Endothelial cell of umbilical vein (primary cell): Measurements from ENCODE around the gene IL4R. TPM values are rescaled to one million over a fixed set of nuclear protein-coding genes. Genes with fewer than 3 reads are reported as not detected.

ENCODE experiments used
- BruUV-seq: library from RNA; stranded (reverse); fragments of 400-500 nt; replicated peaks from 2 replicates; lab custom pipeline; 2021; lab: Mats Ljungman, UMichigan
- CTCF ChIA-PET: fragments of 300-600, 350-600 bp; sonication (Branson Sonifier 250); formaldehyde crosslinking; loops from one replicate; lab custom pipeline; 2021; ENCODE audit warnings: antibody characterized with exemption, inconsistent platforms; lab: Charles Lee
- POLR2A ChIA-PET: fragments of 300-600, 350-600 bp; sonication (Branson Sonifier 250); formaldehyde crosslinking; loops from one replicate; lab custom pipeline; 2021; ENCODE audit warnings: antibody characterized with exemption, inconsistent platforms; lab: Charles Lee
- DNase-seq: peaks from one replicate; pipeline ENCODE4 v3.0.0-alpha.2; 2011; ENCODE audit warnings: low read depth, low spot score
- FAIRE-seq: peaks from 2 replicates; lab custom pipeline; 2011; peaks lifted over from hg19 to GRCh38; lab: Jason Lieb, UNC
- H2AFZ ChIP-seq: 2 replicates; pipeline ENCODE4 v1.6.0; 2012; ENCODE audit warnings: low read depth, low read length, control low read depth, inconsistent platforms
- H3K27ac ChIP-seq: 2 replicates; pipeline ENCODE4 v1.5.1; 2011; ENCODE audit warnings: low read depth, mild to moderate bottlenecking, control low read depth, low read length, moderate library complexity; ENCODE audit not compliant: insufficient read depth
- H3K27me3 ChIP-seq, 2 experiments: 2 replicates each; pipeline versions ENCODE4 v1.6.0 to v1.6.1; 2011; ENCODE audit warnings: low read length in 2 of 2, mixed read lengths in 1 of 2; ENCODE audit not compliant: control insufficient read depth in 2 of 2, insufficient read depth in 2 of 2
- H3K36me3 ChIP-seq, 2 experiments: 2 replicates in 1 of 2; 3 replicates in 1 of 2; pipeline ENCODE4 v1.5.1; 2011; ENCODE audit warnings: low read length in 2 of 2, mild to moderate bottlenecking in 1 of 2, moderate library complexity in 1 of 2; ENCODE audit not compliant: control insufficient read depth in 2 of 2, insufficient read depth in 2 of 2; ENCODE audit errors: extremely low read depth in 1 of 2
- H3K4me1 ChIP-seq: 3 replicates; pipeline ENCODE4 v1.5.1; 2011; ENCODE audit warnings: mild to moderate bottlenecking, low read length; ENCODE audit not compliant: control insufficient read depth, insufficient read depth; ENCODE audit errors: extremely low read depth
- H3K4me2 ChIP-seq: 2 replicates; pipeline ENCODE4 v1.6.1; 2011; ENCODE audit warnings: low read length, control low read depth, mixed read lengths; ENCODE audit not compliant: insufficient read depth
- H3K4me3 ChIP-seq, 3 experiments: fragments of 200-600 bp in 1 of 3; sonication (generic), shearing (Covaris generic) in 1 of 3; replicated peaks in 1 of 3; 2 replicates each; pipeline ENCODE4 v1.5.1; 2011 to 2016; ENCODE audit warnings: control low read depth in 3 of 3, low read length in 3 of 3, mild to moderate bottlenecking in 2 of 3, inconsistent platforms in 1 of 3, low read depth in 1 of 3, moderate library complexity in 1 of 3; ENCODE audit not compliant: insufficient read depth in 1 of 3
- H3K79me2 ChIP-seq: 2 replicates; pipeline ENCODE4 v1.6.0; 2012; ENCODE audit warnings: low read length, inconsistent platforms; ENCODE audit not compliant: control insufficient read depth, insufficient read depth
- H3K9ac ChIP-seq: replicated peaks from 2 replicates; pipeline ENCODE3; 2011; ENCODE audit warnings: low read length, control low read depth; ENCODE audit not compliant: insufficient read depth; ENCODE audit errors: extremely low read depth
- H3K9me1 ChIP-seq: replicated peaks from 3 replicates; pipeline ENCODE4 v1.6.0; 2011; ENCODE audit warnings: mild to moderate bottlenecking, low read length; ENCODE audit not compliant: control insufficient read depth, insufficient read depth; ENCODE audit errors: extremely low read depth
- H3K9me3 ChIP-seq: replicated peaks from 2 replicates; pipeline ENCODE4 v1.5.1; 2012; ENCODE audit warnings: low read length, inconsistent platforms; ENCODE audit not compliant: control insufficient read depth, insufficient read depth
- H4K20me1 ChIP-seq: replicated peaks from 2 replicates; pipeline ENCODE3; 2011; ENCODE audit warnings: mild to moderate bottlenecking, low read length; ENCODE audit not compliant: control insufficient read depth, insufficient read depth; ENCODE audit errors: extremely low read depth
- EZH2 ChIP-seq: IDR thresholded peaks from 2 replicates; pipeline ENCODE4 v1.6.1; 2012; ENCODE audit warnings: borderline replicate concordance, low read depth, mild to moderate bottlenecking, moderate library complexity, low read length, inconsistent platforms; ENCODE audit not compliant: severe bottlenecking
- GATA2 ChIP-seq: IDR thresholded peaks from 2 replicates; pipeline ENCODE4 v1.7.0; 2011; ENCODE audit warnings: low read depth, mild to moderate bottlenecking, moderate library complexity, mixed read lengths, low read length; ENCODE audit not compliant: insufficient read length, insufficient read depth
- dilution Hi-C: fragments of 300-500 bp; cut with MboI; formaldehyde crosslinking; loops from one replicate; pipeline ENCODE4 v1.15.0; 2019; ENCODE audit warnings: low sequenced_read_pairs; ENCODE audit not compliant: extremely low pct_ligation_motif_present
- intact Hi-C: fragments of 100-400 bp; cut with micrococcal nuclease; formaldehyde crosslinking; loops from one replicate; pipeline ENCODE4 v1.10.0; 2022
- polyA plus RNA-seq, 4 experiments: library from polyadenylated mRNA; depleted of rRNA in 3 of 4; stranded (reverse) in 3 of 4; unstranded in 1 of 4; fragments of >200 nt; gene quantifications; 2 replicates each; pipeline versions ENCODE4 v1.2.1 to v1.2.3, GENCODE V29; 2011 to 2012; ENCODE audit warnings: missing spikeins in 1 of 4
- total RNA-seq: library from RNA; stranded (reverse); gene quantifications from 2 replicates; pipeline ENCODE4 v1.2.3, GENCODE V29; 2021
- TF ChIP-seq, protein P1 (sequence below), 2 donors: IDR thresholded peaks; 1 replicate in 1 of 2; 2 replicates in 1 of 2; pipeline ENCODE4 v1.5.1; 2011; ENCODE audit warnings: low read length in 2 of 2, mild to moderate bottlenecking in 2 of 2, moderate library complexity in 2 of 2, control low read depth in 1 of 2, inconsistent platforms in 1 of 2, low read depth in 1 of 2; ENCODE audit not compliant: insufficient read depth in 1 of 2; ENCODE audit errors: extremely low read depth in 1 of 2

Gene IL4R
- total and polyA plus RNA-seq, 2 donors (not counting 3 experiments of a cell fraction or from before 2014, with no cell fraction given) = 138 to 139 TPM

DNA sequence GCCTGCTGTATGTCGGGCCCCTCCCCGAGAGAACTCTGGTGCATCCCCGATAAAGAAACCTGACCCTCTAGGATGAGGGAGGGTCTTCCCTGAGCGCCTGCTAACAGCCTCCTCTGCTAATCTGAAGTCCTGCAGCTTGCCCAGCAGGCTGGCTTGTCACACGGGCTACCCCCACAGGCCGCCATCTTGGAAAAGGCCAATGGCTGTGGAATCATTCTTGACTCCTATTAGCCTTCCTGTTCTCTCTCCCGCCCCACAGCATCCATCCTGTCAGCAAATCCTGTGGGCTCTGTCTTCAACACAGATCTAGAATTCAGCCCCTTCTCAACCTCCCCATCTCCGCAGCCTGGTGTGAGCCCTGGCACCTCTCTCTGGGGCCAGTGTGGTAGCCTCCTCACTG lies 12.0 kb downstream of the IL4R start:
- H3K36me3 ChIP-seq = peaks cover under 1 to 3% of the 10 kb centered on the region in 2 experiments
- dilution Hi-C loops (no loop called here), intact Hi-C loops (loop anchor here (2.0 kb wide), 1 partner anchor 39 kb away; no protein-coding TSS in a partner anchor)
- H3K4me2 ChIP-seq = no peak overlapping the region
- ChIA-PET CTCF (interaction anchor here (1.4 to 2.4 kb wide), 3 partner anchors 9 to 91 kb away, joined by 6 to 19 read pairs (median 12); no protein-coding TSS in a partner anchor), POLR2A (interaction anchor here (1.2 kb wide), 1 partner anchor 67 kb away, joined by 3 read pairs; no protein-coding TSS in a partner anchor)
- H3K9ac ChIP-seq = no peak overlapping the region
- no peak for DNase-seq
- no peaks in the 10 kb centered on the region for H4K20me1 ChIP-seq
- no TSS peak for BruUV-seq
- H3K4me3 ChIP-seq = no peak overlapping the region
- H3K27me3 ChIP-seq = no peaks in the 10 kb centered on the region
- H3K79me2 ChIP-seq = peaks cover 85% of the 10 kb centered on the region
- FAIRE-seq = no peak
- H3K9me1 ChIP-seq = no peaks in the 10 kb centered on the region
- no peaks in the 10 kb centered on the region for H3K9me3 ChIP-seq
- TF ChIP-seq EZH2 = no peak
- TF ChIP-seq, protein P1, sequence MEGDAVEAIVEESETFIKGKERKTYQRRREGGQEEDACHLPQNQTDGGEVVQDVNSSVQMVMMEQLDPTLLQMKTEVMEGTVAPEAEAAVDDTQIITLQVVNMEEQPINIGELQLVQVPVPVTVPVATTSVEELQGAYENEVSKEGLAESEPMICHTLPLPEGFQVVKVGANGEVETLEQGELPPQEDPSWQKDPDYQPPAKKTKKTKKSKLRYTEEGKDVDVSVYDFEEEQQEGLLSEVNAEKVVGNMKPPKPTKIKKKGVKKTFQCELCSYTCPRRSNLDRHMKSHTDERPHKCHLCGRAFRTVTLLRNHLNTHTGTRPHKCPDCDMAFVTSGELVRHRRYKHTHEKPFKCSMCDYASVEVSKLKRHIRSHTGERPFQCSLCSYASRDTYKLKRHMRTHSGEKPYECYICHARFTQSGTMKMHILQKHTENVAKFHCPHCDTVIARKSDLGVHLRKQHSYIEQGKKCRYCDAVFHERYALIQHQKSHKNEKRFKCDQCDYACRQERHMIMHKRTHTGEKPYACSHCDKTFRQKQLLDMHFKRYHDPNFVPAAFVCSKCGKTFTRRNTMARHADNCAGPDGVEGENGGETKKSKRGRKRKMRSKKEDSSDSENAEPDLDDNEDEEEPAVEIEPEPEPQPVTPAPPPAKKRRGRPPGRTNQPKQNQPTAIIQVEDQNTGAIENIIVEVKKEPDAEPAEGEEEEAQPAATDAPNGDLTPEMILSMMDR (IDR thresholded peaks at IDR 0.05; ENCODE audit: extremely low read depth in 1 of 2, insufficient read depth in 1 of 2, low read depth in 1 of 2, low read length in 2 of 2) = no peak
- peaks cover 25% of the 10 kb centered on the region for H3K4me1 ChIP-seq
- H2AFZ ChIP-seq = no peak overlapping the region
- no peak overlapping the region for H3K27ac ChIP-seq

DNA sequence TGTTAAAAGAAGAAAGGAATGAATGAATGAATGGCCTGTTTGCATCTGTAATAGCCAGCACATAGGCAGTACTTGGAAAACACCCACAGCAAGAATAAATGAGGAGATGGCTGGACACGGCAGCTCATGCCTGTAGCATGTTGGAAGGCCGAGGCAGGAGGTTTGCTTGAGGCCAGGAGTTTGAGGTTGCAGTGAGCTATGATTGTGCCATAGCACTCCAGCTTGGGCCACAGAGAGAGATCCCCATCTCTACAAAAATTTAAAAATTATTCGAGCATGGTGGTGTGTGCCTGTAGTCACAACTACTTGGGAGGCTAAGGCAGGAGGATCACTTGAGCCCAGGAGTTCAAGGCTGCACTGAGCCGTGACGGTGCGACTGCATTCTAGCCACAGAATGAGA lies 12.5 kb downstream of the IL4R start:
- dilution Hi-C loops = no loop called here
- POLR2A ChIA-PET = interaction anchor here (0.8 to 1.2 kb wide), 2 partner anchors 68 to 89 kb away, joined by 3 to 4 read pairs; no protein-coding TSS in a partner anchor
- TF ChIP-seq GATA2 = no peak
- no peak overlapping the region for H3K9ac ChIP-seq
- FAIRE-seq (no peak), DNase-seq (no peak)
- CTCF ChIA-PET = interaction anchor here (0.8 to 2.4 kb wide), 5 partner anchors 9 to 91 kb away, joined by 3 to 19 read pairs (median 6); no protein-coding TSS in a partner anchor
- H4K20me1 ChIP-seq = no peaks in the 10 kb centered on the region
- H3K36me3 ChIP-seq = peaks cover 4 to 7% of the 10 kb centered on the region in 2 experiments
- no peaks in the 10 kb centered on the region for H3K9me1 ChIP-seq
- H3K27me3 ChIP-seq = no peaks in the 10 kb centered on the region
- intact Hi-C loops = loop anchor here (2.0 kb wide), 1 partner anchor 39 kb away; no protein-coding TSS in a partner anchor
- H3K79me2 ChIP-seq = peaks cover 85% of the 10 kb centered on the region
- H3K27ac ChIP-seq = peak overlapping the region; percentile 91
- H3K9me3 ChIP-seq = no peaks in the 10 kb centered on the region
- H3K4me1 ChIP-seq = peaks cover 30% of the 10 kb centered on the region
- H2AFZ ChIP-seq = no peak overlapping the region
- no peak overlapping the region for H3K4me2 ChIP-seq
- no peak overlapping the region for H3K4me3 ChIP-seq
- BruUV-seq = no TSS peak
